Measurements from ENCODE around the gene FBXO5. TPM values are rescaled to one million over a fixed set of nuclear protein-coding genes. Genes with fewer than 3 reads are reported as not detected.
A peak's percentile ranks its signal among the peaks of the same experiment; 100 is the strongest.

FBXO5 gene
- polyA plus RNA-seq (2012; ENCODE audit: insufficient read depth, insufficient read length, low read depth): 8.9 TPM

GRCh38 chr6:152982904-152983636 lies at the start of gene FBXO5:
TSS of gene FBXO5 (minus strand) at chr6:152983041. CDS start at chr6:152982959, 82 bp downstream.
- peaks cover 47% of the 10 kb centered on the region for H3K36me3 ChIP-seq
- H3K9me3 ChIP-seq: no peaks in the 10 kb centered on the region
- TF ChIP-seq CTCF (IDR thresholded peaks at IDR 0.05; ENCODE audit: low read depth, low read length): no peak
- H3K4me3 ChIP-seq (ENCODE audit: low read depth, low read length): peak within 1 kb of the TSS; percentile 79
- peak; percentile 99 for DNase-seq
- H3K4me1 ChIP-seq: no peaks in the 10 kb centered on the region; the same call in none of the 2 replicates
- H3K27me3 ChIP-seq: no peaks in the 10 kb centered on the region

- peak; percentile 33 for TF ChIP-seq CTCF (IDR thresholded peaks at IDR 0.05; ENCODE audit: low read depth, low read length)
- Histone ChIP-seq H3K4me1 (no peaks in the 10 kb centered on the region), H3K36me3 (no peaks in the 10 kb centered on the region), H3K9me3 (no peaks in the 10 kb centered on the region), H3K4me3 (ENCODE audit: low read depth, low read length) (no peak overlapping the region), H3K27me3 (no peaks in the 10 kb centered on the region)
- DNase-seq: no peak
Observed at GRCh38 chr6:153032255-153032882, 49.5 kb upstream of the FBXO5 start.

DNA sequence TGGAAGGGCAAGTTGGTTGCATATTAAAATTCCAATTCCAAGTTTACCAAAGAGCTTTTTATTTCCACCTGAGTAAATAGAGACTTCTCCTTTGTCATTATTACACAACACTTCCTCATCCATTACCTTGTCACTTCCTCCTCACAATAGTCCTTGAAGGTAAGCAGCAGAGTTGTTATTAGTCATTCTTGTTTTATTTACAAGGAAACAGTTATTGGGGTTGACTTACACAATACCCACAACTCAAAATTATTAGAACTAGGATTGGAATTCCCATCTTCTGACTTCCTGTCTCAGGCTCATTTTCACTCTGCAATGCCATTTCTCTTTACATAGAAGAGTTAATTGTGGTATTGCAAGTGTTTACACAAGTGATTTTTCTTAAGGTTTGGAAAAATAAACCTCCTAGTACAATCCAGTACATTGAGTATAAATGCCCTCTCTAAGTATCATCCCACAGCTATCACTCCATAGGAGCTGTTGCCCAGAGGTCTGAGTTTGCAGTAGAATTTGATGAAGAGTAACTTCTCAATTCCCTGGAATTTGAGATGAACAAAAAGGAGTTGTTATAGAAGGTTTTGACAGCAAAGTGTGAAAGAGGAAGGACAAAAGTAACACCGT lies 48.6 kb upstream of the FBXO5 start:
- Histone ChIP-seq H3K9me3 (no peaks in the 10 kb centered on the region), H3K36me3 (no peaks in the 10 kb centered on the region), H3K4me1 (no peaks in the 10 kb centered on the region), H3K27me3 (no peaks in the 10 kb centered on the region), H3K4me3 (ENCODE audit: low read depth, low read length) (no peak overlapping the region)
- no peak for DNase-seq
- TF ChIP-seq CTCF (IDR thresholded peaks at IDR 0.05; ENCODE audit: low read depth, low read length): no peak

- H3K4me1 ChIP-seq: no peaks in the 10 kb centered on the region
- H3K4me3 ChIP-seq (ENCODE audit: low read depth, low read length): no peak overlapping the region
- TF ChIP-seq CTCF (IDR thresholded peaks at IDR 0.05; ENCODE audit: low read depth, low read length): no peak
- no peaks in the 10 kb centered on the region for H3K9me3 ChIP-seq
- H3K27me3 ChIP-seq: no peaks in the 10 kb centered on the region
- no peaks in the 10 kb centered on the region for H3K36me3 ChIP-seq
- no peak for DNase-seq
Observed at GRCh38 chr6:153028963-153029362, 46.1 kb upstream of the FBXO5 start.

DNA sequence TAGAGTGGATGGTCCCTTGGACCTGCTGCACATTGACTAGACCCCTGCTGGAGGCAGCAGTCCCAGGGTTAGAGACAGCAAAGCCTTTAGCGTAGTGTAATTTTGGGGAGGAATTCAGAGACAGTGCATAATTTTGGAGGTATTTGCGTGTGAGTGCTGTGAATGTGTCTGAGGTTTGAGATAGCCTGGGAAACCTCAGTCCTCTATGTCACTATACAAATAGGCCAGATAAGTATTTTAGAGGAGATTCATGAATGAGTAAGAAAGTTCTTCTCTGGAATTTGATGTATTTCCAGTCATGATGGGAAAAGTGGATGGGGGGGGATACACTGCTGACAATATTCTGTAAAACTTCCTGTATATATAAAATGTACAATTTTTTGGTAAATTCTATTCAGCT lies 45.4 kb upstream of the FBXO5 start:
- Histone ChIP-seq H3K9me3 (no peaks in the 10 kb centered on the region), H3K27me3 (no peaks in the 10 kb centered on the region), H3K4me3 (ENCODE audit: low read depth, low read length) (no peak overlapping the region), H3K4me1 (no peaks in the 10 kb centered on the region), H3K36me3 (no peaks in the 10 kb centered on the region)
- TF ChIP-seq CTCF (IDR thresholded peaks at IDR 0.05; ENCODE audit: low read depth, low read length): no peak
- no peak for DNase-seq

Data from BE2C (cell line).